Suprapubic skin (tissue), 3 donors: ENCODE results near the gene LILRA2.

Experiments used
- EP300 ChIP-seq: sonication (generic); formaldehyde crosslinking; IDR thresholded peaks from one replicate; pipeline ENCODE4 v1.6.1; 2017; ENCODE audit warnings: antibody characterized with exemption
- TF ChIP-seq, protein P1 (sequence below), 2 donors: fragments of 200-600 bp in 1 of 2; fragments of 450-650 bp in 1 of 2; sonication (generic) in 1 of 2; IDR thresholded peaks; one replicate each; pipeline ENCODE4 v1.5.1; 2016 to 2019; ENCODE audit warnings: antibody characterized with exemption in 2 of 2, mild to moderate bottlenecking in 1 of 2, moderate library complexity in 1 of 2

DNA sequence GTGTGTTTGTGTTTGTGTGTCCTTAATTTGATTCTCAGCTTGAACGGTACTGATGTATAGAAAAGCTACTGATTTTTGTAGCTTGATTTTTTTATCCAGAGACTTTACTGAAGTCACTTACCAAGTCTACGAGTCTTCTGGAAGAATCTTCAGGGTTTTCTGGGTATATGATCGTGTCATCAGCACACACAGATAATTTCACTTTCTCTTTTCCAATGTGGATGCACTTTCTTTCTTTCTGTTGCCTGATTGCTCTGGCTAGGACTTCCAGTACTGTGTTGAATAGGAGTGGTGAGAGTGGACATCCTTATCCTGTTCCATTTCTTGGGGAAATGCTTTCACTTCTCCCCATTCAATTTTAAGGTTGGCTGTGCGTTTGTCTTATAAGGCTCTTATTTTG, 48.8 kb downstream of the LILRA2 start:
- TF ChIP-seq EP300, result no peak
- TF ChIP-seq, protein P1, sequence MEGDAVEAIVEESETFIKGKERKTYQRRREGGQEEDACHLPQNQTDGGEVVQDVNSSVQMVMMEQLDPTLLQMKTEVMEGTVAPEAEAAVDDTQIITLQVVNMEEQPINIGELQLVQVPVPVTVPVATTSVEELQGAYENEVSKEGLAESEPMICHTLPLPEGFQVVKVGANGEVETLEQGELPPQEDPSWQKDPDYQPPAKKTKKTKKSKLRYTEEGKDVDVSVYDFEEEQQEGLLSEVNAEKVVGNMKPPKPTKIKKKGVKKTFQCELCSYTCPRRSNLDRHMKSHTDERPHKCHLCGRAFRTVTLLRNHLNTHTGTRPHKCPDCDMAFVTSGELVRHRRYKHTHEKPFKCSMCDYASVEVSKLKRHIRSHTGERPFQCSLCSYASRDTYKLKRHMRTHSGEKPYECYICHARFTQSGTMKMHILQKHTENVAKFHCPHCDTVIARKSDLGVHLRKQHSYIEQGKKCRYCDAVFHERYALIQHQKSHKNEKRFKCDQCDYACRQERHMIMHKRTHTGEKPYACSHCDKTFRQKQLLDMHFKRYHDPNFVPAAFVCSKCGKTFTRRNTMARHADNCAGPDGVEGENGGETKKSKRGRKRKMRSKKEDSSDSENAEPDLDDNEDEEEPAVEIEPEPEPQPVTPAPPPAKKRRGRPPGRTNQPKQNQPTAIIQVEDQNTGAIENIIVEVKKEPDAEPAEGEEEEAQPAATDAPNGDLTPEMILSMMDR (IDR thresholded peaks at IDR 0.05), result no peak
